Prostate gland (tissue), 2 donors: Measurements from ENCODE around the gene TTC38. TPM values are rescaled to one million over a fixed set of nuclear protein-coding genes. Genes with fewer than 3 reads are reported as not detected.
"Not testable (repeated sequence)": the region's sequence is repeated elsewhere in the genome, so short reads cannot be mapped to it uniquely, and the experiment has no call there.

Experiments
- DNase-seq: peaks from one replicate; pipeline ENCODE4 v3.0.0-alpha.2; 2019; ENCODE audit warnings: low spot score
- H3K27ac ChIP-seq, 2 donors: fragments of 200-600 bp; sonication (generic); 2 replicates each; pipeline ENCODE4 v1.5.1; 2017 to 2019
- H3K27me3 ChIP-seq: fragments of 200-600 bp; sonication (generic); replicated peaks from 2 replicates; pipeline ENCODE4 v1.5.1; 2019; ENCODE audit not compliant: insufficient read depth
- H3K36me3 ChIP-seq, 2 donors: fragments of 200-600 bp; sonication (generic); 1 replicate in 1 of 2; 2 replicates in 1 of 2; pipeline versions ENCODE4 v1.5.1 to v1.8.1; 2017 to 2019
- H3K4me1 ChIP-seq: fragments of 200-600 bp; sonication (generic); replicated peaks from 2 replicates; pipeline ENCODE4 v1.5.1; 2019
- H3K4me3 ChIP-seq, 2 donors: fragments of 200-600 bp; sonication (generic); 2 replicates each; pipeline ENCODE4 v1.5.1; 2017 to 2019
- H3K9me3 ChIP-seq: fragments of 200-600 bp; sonication (generic); 2 replicates; pipeline ENCODE4 v1.5.1; 2017
- POLR2A ChIP-seq: fragments of 450-650 bp; IDR thresholded peaks from one replicate; pipeline ENCODE4 v1.6.1; 2016; ENCODE audit warnings: antibody characterized with exemption, mild to moderate bottlenecking
- POLR2AphosphoS5 ChIP-seq: sonication (generic); formaldehyde crosslinking; IDR thresholded peaks from one replicate; pipeline ENCODE4 v1.6.1; 2017; ENCODE audit warnings: antibody characterized with exemption
- whole genome bisulfite sequencing: methylation state at CpG from one replicate; pipeline ENCODE4 v1.1.5; 2018; 5-methylcytosine and 5-hydroxymethylcytosine counted together
- intact Hi-C: fragments of 100-400 bp; cut with DNase I; formaldehyde crosslinking; loops from one replicate; pipeline ENCODE4 v1.14.2; 2022
- total RNA-seq, 2 donors: library from RNA; depleted of rRNA; stranded (reverse); fragments of >200 nt; gene quantifications; one replicate each; pipeline ENCODE4 v1.1.0, GENCODE V29; 2016
- TF ChIP-seq, protein P1 (sequence below), 4 experiments: fragments of 200-600 bp in 2 of 4; fragments of 450-650 bp in 2 of 4; sonication (generic) in 2 of 4; IDR thresholded peaks; 1 replicate in 3 of 4; 2 replicates in 1 of 4; pipeline ENCODE4 v1.5.1; 2016 to 2019; ENCODE audit warnings: antibody characterized with exemption in 4 of 4, mild to moderate bottlenecking in 2 of 4, moderate library complexity in 2 of 4

Gene TTC38
- total RNA-seq, 2 donors from 2014 or later: 47.6 to 115 TPM

DNA sequence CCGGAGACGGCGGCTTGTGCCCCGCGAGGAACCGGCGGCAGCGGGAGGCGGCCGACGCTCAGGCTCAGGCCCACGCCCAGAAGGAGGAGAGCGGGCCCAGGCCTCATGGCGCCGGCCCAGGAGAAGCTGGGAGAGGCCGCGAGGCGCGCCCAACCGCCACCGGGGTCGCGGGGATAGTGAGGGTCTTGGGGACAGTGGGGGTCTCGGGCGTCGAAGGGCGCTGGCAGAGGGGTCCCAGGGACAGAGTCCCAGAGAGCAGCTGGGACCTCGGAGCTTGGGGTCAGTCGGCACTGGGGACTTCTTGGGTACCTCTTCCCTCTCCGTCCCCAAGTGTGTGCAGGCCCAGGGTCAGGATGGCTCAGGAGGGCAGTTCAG is 4.6 kb upstream of the TTC38 start, which contains the start of gene PKDREJ:
Gene PKDREJ, minus strand, starts transcription at position 128 of the 375 bp plus-strand sequence. Its CDS starts 21 bp downstream, at position 107.
- intact Hi-C loops: no loop called here
- H3K36me3 ChIP-seq: no peaks in the 10 kb centered on the region
- no peak within 1 kb of the TSS for H3K27ac ChIP-seq

DNA sequence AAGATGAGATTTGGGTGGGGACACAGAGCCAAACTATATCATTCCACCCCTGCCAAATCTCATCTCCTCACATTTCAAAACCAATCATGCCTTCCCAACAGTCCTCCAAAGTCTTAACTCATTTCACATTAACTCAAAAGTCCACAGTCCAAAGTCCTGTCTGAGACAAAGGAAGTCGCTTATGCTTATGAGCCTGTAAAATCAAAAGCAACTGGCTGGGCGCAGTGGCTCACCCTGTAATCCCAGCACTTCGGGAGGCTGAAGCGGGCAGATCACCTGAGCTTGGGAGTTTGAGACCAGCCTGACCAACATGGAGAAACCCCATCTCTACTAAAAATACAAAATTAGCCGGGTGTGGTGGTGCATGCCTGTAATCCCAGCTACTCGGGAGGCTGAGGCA is 3.3 kb upstream of the TTC38 start:
- DNase-seq, H3K4me1 ChIP-seq, H3K36me3 ChIP-seq, H3K27ac ChIP-seq, H3K27me3 ChIP-seq, intact Hi-C loops, H3K4me3 ChIP-seq, H3K9me3 ChIP-seq: not testable (repeated sequence)
- 98% methylated on average over 6 of the region's 6 CpGs for WGBS

More for the DNA sequence above, 4.6 kb upstream of the TTC38 start, which contains the start of gene PKDREJ:
- no peaks in the 10 kb centered on the region for H3K27me3 ChIP-seq
- TF ChIP-seq POLR2A (no peak), POLR2AphosphoS5 (no peak)
- TF ChIP-seq, protein P1, sequence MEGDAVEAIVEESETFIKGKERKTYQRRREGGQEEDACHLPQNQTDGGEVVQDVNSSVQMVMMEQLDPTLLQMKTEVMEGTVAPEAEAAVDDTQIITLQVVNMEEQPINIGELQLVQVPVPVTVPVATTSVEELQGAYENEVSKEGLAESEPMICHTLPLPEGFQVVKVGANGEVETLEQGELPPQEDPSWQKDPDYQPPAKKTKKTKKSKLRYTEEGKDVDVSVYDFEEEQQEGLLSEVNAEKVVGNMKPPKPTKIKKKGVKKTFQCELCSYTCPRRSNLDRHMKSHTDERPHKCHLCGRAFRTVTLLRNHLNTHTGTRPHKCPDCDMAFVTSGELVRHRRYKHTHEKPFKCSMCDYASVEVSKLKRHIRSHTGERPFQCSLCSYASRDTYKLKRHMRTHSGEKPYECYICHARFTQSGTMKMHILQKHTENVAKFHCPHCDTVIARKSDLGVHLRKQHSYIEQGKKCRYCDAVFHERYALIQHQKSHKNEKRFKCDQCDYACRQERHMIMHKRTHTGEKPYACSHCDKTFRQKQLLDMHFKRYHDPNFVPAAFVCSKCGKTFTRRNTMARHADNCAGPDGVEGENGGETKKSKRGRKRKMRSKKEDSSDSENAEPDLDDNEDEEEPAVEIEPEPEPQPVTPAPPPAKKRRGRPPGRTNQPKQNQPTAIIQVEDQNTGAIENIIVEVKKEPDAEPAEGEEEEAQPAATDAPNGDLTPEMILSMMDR (IDR thresholded peaks at IDR 0.05): no peak
- WGBS: 56% methylated on average over 17 of the region's 30 CpGs
- no peak for DNase-seq
- no peaks in the 10 kb centered on the region for H3K4me1 ChIP-seq
- H3K4me3 ChIP-seq: peak within 1 kb of the TSS; percentile 19 to 37
- no peaks in the 10 kb centered on the region for H3K9me3 ChIP-seq

DNA sequence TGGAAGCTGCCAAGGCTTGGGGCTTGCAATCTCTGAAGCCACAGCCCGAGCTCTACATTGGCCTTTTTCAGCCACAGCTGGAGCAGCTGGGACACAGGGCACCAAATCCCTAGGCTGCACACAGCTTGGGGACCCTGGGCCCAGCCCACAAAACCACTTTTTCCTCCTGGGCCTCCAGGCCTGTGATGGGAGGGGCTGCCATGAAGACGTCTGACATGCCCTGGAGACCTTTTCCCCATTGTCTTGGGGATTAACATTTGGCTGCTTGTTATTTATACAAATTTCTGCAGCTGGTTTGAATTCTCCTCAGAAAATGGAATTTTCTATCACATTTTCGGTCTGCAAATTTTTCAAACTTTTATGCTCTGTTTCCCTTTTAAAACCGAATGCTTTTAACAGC is 2.2 kb upstream of the TTC38 start:
- H3K9me3 ChIP-seq, H3K36me3 ChIP-seq, H3K27me3 ChIP-seq, DNase-seq, H3K4me1 ChIP-seq, H3K4me3 ChIP-seq, H3K27ac ChIP-seq: not testable (repeated sequence)
- 93% methylated on average over 4 of the region's 4 CpGs for WGBS
- intact Hi-C loops: loop anchor here (5.0 kb wide), 1 partner anchor 113 kb away; the partner anchor contains the start of gene PPARA

DNA sequence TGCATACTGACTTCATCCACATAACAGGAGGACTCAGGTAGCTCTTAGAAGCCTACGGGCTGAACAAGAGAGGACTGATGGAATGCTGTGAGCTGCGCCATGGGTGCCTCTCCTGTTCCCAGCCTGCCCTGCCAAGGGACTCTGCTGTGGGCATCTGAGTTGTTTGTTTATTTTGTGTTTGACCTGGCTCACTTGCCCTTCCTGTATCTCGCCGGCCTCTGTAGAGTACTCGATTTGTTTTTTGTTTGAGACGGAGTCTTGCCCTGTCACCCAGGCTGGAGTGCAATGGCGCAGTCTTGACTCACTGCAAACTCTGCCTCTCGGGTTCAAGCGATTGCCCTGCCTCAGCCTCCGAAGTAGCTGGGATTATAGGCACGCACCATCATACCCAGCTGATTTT is 1.8 kb downstream of the TTC38 start:
- intact Hi-C loops: loop anchor here (5.0 kb wide), 1 partner anchor 117 kb away; the partner anchor contains the start of gene PPARA
- H3K4me1 ChIP-seq: peaks cover 9% of the 10 kb centered on the region
- peaks cover 0 to 3% of the 10 kb centered on the region in 2 donors for H3K36me3 ChIP-seq
- TF ChIP-seq POLR2AphosphoS5 (no peak), POLR2A (no peak)
- TF ChIP-seq, protein P1 (IDR thresholded peaks at IDR 0.05): no peak
- no peak overlapping the region for H3K4me3 ChIP-seq
- H3K27ac ChIP-seq: no peak overlapping the region
- no peaks in the 10 kb centered on the region for H3K27me3 ChIP-seq
- WGBS: 75% methylated on average over 11 of the region's 11 CpGs
- DNase-seq: no peak
- H3K9me3 ChIP-seq: no peaks in the 10 kb centered on the region

DNA sequence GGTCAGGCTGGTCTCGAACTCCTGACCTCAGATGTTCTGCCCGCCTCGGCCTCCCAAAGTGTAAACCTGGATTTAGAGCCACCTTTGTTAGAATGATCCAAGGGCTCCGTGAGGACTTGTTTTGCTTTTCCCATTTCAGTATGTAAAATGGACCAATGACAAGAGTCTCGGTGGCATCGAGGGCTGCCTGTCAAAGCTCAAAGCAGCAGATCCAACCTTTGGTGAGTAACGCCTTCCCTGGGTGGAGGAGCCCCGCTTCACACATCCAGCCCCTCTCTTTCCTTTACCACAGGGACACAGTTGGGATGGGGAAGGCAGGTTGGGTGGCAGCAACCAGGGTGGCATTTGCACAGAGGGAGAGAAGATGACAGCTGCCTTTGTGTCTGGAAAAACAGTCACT is 4.4 kb downstream of the TTC38 start:
- Histone ChIP-seq H3K27ac (no peak overlapping the region), H3K4me3 (no peak overlapping the region), H3K4me1 (peaks cover 9% of the 10 kb centered on the region), H3K36me3 (peaks cover 2 to 10% of the 10 kb centered on the region in 2 donors), H3K9me3 (no peaks in the 10 kb centered on the region), H3K27me3 (no peaks in the 10 kb centered on the region)
- intact Hi-C loops: no loop called here
- no peak for TF ChIP-seq POLR2AphosphoS5
- no peak for TF ChIP-seq POLR2A
- TF ChIP-seq, protein P1 (IDR thresholded peaks at IDR 0.05): no peak
- DNase-seq: no peak
- 93% methylated on average over 8 of the region's 8 CpGs for WGBS

DNA sequence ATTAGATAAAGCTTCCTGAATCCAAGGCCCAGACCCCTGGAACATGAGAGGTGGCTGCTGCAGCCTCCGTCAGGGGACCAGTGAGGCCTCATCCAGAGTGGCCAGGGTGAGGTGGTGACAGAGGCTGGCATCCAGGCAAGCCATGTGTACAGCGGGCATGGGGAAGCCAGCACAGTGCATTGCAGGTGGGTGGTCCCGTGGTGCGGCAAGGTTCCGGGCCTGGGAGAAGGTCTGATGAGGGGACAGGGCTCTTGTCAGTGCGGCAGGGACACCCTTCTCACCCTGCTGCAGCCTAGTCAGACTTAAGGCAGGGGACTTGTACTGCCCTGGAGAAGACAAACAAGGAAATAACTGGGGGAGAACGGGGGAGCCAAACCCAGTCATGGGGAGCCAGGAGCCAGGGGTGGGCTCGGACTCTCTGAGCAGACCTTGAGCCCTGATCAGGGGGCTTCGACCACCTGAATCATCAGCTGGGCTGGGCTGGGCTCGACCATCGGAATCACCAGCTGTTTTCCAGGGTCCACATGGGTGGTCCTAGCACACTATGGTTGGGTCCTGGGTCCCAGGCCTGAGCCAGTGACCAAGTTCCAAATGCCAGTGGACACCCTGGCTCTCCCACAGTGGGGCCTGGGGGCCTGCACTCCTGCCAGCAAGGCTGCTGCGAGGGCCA is 5.1 kb downstream of the TTC38 start:
- no peak overlapping the region for H3K27ac ChIP-seq
- H3K4me3 ChIP-seq: no peak overlapping the region
- peaks cover 2 to 13% of the 10 kb centered on the region in 2 donors for H3K36me3 ChIP-seq
- 90% methylated on average over 12 of the region's 12 CpGs for WGBS
- intact Hi-C loops: no loop called here
- H3K9me3 ChIP-seq: no peaks in the 10 kb centered on the region
- peaks cover 9% of the 10 kb centered on the region for H3K4me1 ChIP-seq
- no peaks in the 10 kb centered on the region for H3K27me3 ChIP-seq
- DNase-seq: no peak
- TF ChIP-seq POLR2AphosphoS5: no peak
